Cardiac muscle cell (in vitro differentiated cells and primary cell): Measurements from ENCODE around the gene DOCK8. TPM values are rescaled to one million over a fixed set of nuclear protein-coding genes. Genes with fewer than 3 reads are reported as not detected.

Experiments used
- DNase-seq, 2 donors: peaks; one replicate each; pipeline versions ENCODE4 v3.0.0 to v3.0.0-alpha.2; 2010 to 2017; ENCODE audit warnings: low read depth in 1 of 2, low spot score in 1 of 2
- H3K27ac ChIP-seq: fragments of 200-600 bp; sonication (generic); 2 replicates; pipeline ENCODE4 v1.5.1; 2016
- H3K27me3 ChIP-seq: fragments of 200-600 bp; sonication (generic); 2 replicates; pipeline ENCODE4 v1.6.0; 2016; ENCODE audit warnings: control low read depth
- H3K36me3 ChIP-seq: fragments of 200-600 bp; sonication (generic); 2 replicates; pipeline ENCODE4 v1.5.1; 2016; ENCODE audit warnings: control low read depth
- H3K4me1 ChIP-seq: fragments of 200-600 bp; sonication (generic); 2 replicates; pipeline ENCODE4 v1.8.1; 2017; ENCODE audit warnings: low read depth, mild to moderate bottlenecking, mixed run types
- H3K4me3 ChIP-seq: fragments of 200-600 bp; sonication (generic); 2 replicates; pipeline ENCODE4 v1.5.1; 2016; ENCODE audit warnings: mild to moderate bottlenecking
- H3K9me3 ChIP-seq: fragments of 200-600 bp; sonication (generic); 2 replicates; pipeline ENCODE4 v1.5.1; 2017; ENCODE audit warnings: low read depth, mild to moderate bottlenecking, control low read depth
- polyA plus RNA-seq: library from polyadenylated mRNA; unstranded; fragments of >200 nt; fragmentation: Nextera tagmentation; extraction: Ambion mirVana; gene quantifications from 2 replicates; pipeline ENCODE4 v1.2.1, GENCODE V29; 2016
- total RNA-seq: library from RNA; depleted of rRNA; stranded (reverse); fragments of >200 nt; gene quantifications from 2 replicates; pipeline ENCODE4 v1.2.3, GENCODE V29; 2016
- TF ChIP-seq, protein P1 (sequence below): IDR thresholded peaks from 2 replicates; pipeline ENCODE4 v1.5.1; 2012; ENCODE audit warnings: low read depth, mild to moderate bottlenecking, low read length

DOCK8 gene
- total and polyA plus RNA-seq, 2 experiments from 2014 or later: 2.0 TPM; not detected in 1

DNA sequence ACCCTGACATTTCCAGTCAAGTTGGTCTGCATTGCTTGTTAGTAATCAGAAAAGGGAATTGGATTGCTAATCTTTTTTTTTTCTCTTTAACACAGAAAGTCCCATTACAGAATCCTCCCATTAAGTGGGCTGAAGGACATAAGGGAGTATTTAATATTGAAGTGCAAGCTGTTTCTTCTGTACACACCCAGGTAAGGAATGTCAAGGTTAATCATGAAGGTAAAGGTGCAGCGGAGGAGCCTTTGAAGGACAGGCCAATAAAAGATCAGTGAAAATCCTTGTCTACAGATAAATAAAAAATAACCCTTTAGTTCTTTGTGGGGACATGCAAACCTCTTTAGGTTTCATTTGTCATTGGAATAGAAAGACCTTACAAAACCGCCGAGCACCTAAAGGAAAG, 161.4 kb downstream of the DOCK8 start:
- H3K4me1 ChIP-seq: peaks cover 8% of the 10 kb centered on the region
- no peaks in the 10 kb centered on the region for H3K9me3 ChIP-seq
- no peak for DNase-seq
- no peak overlapping the region for H3K4me3 ChIP-seq
- TF ChIP-seq, protein P1, sequence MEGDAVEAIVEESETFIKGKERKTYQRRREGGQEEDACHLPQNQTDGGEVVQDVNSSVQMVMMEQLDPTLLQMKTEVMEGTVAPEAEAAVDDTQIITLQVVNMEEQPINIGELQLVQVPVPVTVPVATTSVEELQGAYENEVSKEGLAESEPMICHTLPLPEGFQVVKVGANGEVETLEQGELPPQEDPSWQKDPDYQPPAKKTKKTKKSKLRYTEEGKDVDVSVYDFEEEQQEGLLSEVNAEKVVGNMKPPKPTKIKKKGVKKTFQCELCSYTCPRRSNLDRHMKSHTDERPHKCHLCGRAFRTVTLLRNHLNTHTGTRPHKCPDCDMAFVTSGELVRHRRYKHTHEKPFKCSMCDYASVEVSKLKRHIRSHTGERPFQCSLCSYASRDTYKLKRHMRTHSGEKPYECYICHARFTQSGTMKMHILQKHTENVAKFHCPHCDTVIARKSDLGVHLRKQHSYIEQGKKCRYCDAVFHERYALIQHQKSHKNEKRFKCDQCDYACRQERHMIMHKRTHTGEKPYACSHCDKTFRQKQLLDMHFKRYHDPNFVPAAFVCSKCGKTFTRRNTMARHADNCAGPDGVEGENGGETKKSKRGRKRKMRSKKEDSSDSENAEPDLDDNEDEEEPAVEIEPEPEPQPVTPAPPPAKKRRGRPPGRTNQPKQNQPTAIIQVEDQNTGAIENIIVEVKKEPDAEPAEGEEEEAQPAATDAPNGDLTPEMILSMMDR: no peak
- H3K27ac ChIP-seq: no peak overlapping the region
- H3K27me3 ChIP-seq: no peaks in the 10 kb centered on the region
- H3K36me3 ChIP-seq: no peaks in the 10 kb centered on the region

DNA sequence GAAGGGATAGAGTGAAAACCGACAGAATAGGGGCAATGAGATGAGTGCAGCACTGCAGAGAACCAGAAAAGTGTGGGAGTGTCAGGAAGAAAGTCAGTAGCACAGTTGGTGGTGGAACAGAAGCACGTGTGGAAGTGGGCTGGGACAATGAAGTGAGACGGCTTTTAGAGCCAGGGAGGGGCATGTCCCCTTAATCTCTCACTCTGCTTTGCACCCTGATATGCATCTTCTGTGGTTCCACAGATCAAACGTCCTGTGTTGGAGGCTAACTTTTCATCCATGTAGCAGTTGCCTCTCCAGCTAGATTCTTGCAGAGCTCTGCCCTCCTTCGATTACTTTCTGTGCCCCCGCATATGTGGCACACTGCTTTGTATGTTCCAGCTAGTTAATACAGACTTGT, 163.6 kb downstream of the DOCK8 start:
- Histone ChIP-seq H3K4me3 (no peak overlapping the region), H3K9me3 (no peaks in the 10 kb centered on the region), H3K27me3 (no peaks in the 10 kb centered on the region), H3K36me3 (no peaks in the 10 kb centered on the region), H3K27ac (no peak overlapping the region), H3K4me1 (no peaks in the 10 kb centered on the region)
- TF ChIP-seq, protein P1: no peak
- no peak for DNase-seq

DNA sequence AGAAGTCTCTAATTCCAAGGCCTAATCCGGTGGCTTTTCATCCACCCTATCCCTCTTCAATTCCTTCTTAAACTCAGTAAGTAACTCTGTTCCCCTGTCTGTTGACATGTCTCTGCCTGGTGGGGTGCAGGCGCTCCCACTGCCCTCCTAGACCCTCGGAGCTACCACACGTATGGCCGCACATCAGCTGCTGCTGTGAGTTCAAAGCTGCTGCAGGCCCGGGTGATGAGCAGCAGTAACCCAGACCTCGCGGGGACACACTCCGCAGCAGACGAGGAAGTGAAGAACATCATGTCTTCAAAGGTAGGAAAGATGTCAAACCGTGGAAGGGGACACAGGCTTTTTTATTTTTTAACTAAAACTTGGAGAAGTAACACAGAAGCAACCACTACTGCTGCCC, 167.7 kb downstream of the DOCK8 start:
- Histone ChIP-seq H3K4me1 (no peaks in the 10 kb centered on the region), H3K27ac (no peak overlapping the region), H3K9me3 (no peaks in the 10 kb centered on the region), H3K36me3 (no peaks in the 10 kb centered on the region), H3K4me3 (no peak overlapping the region), H3K27me3 (no peaks in the 10 kb centered on the region)
- TF ChIP-seq, protein P1: no peak
- no peak for DNase-seq

DNA sequence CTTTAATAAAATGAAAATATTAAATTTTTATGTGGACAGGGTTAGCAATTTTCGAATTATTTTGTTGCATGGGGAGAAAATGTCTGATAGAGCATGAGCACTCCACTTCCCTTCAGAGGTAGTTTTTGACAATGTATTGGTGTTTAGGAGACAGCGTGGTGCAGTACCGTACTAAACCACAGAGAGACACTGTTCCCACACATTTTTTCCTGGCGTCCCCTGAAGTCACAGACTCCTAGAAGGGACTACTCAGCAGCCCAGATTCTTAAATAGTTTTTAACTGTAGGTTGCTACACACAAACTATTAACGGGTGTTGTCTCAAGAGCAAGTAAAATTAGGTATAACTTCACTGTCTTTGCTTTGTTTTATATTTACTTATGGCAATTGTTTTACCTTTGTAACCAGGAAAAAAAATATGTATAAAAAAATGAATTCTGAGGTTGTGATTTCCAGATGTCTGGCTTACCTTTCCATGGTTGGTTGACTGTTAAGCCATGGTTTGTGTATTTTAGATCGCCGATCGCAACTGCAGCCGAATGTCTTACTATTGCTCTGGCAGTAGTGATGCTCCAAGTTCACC, 171.2 kb downstream of the DOCK8 start:
- Histone ChIP-seq H3K4me1 (no peaks in the 10 kb centered on the region), H3K27me3 (no peaks in the 10 kb centered on the region), H3K4me3 (no peak overlapping the region), H3K9me3 (no peaks in the 10 kb centered on the region), H3K36me3 (no peaks in the 10 kb centered on the region), H3K27ac (no peak overlapping the region)
- DNase-seq: peak; percentile 80 to 85
- TF ChIP-seq, protein P1: peak; percentile 98

DNA sequence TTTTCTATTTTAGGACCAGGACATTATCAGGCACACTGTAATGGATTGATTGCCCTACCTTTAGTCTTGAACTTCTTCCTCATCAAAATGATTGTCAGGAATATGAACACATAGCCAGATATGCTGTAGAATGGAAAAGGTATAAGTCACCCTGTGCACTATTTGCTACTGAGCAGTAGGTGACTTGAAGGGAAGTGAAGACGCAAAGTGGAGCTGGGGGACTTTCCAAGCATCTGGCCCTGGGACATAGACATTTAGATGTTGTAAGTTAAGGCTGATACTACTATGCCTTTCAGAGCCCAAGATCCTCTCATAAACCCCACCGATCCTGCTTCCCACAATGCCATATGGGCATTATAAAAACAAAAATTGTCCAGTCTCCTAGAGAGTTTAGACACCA, 174.5 kb downstream of the DOCK8 start:
- Histone ChIP-seq H3K9me3 (no peaks in the 10 kb centered on the region), H3K27ac (no peak overlapping the region), H3K4me1 (no peaks in the 10 kb centered on the region), H3K27me3 (no peaks in the 10 kb centered on the region), H3K4me3 (no peak overlapping the region), H3K36me3 (no peaks in the 10 kb centered on the region)
- TF ChIP-seq, protein P1: no peak
- no peak for DNase-seq
